ENCODE results near the gene ZBTB49. TPM values are rescaled to one million over a fixed set of nuclear protein-coding genes. Genes with fewer than 3 reads are reported as not detected.
A peak's percentile ranks its signal among the peaks of the same experiment; 100 is the strongest.

Gene ZBTB49
- total and polyA plus RNA-seq, 2 of the 4 experiments (the other 2 are of a cell fraction) = 3.2 to 4.8 TPM

- Histone ChIP-seq H3K4me2 (ENCODE audit: low read depth, low read length) (no peak overlapping the region), H4K8ac (ENCODE audit: low read depth in 2 of 2, low read length in 2 of 2) (no peak overlapping the region), H2AFZ (replicated peaks; ENCODE audit: low read length, poor library complexity) (peak overlapping the region; percentile 87), H2BK20ac (ENCODE audit: low read depth, low read length) (no peak overlapping the region), H3K4me1 (ENCODE audit: control insufficient read depth, insufficient read depth, low read length) (peaks cover 5% of the 10 kb centered on the region; the same call in 1 of the 2 replicates), H3K18ac (ENCODE audit: low read depth, low read length) (no peak overlapping the region), H3K79me1 (ENCODE audit: low read depth in 1 of 2, low read length in 2 of 2) (no peaks in the 10 kb centered on the region), H2BK15ac (ENCODE audit: low read depth, low read length) (no peak overlapping the region), H3K27me3 (ENCODE audit: control insufficient read depth, insufficient read depth, low read length) (no peaks in the 10 kb centered on the region; the same call in 1 of the 2 replicates), H2AK9ac (replicated peaks; ENCODE audit: low read depth, low read length, poor library complexity) (no peak overlapping the region), H3K23ac (ENCODE audit: low read depth, low read length) (no peak overlapping the region), H3K56ac (ENCODE audit: extremely low read depth, insufficient read depth, low read length) (no peak overlapping the region), H3K4ac (ENCODE audit: low read depth, low read length) (peak overlapping the region; percentile 22; the same call in 1 of the 2 replicates), H4K20me1 (ENCODE audit: insufficient read depth, low read length) (no peaks in the 10 kb centered on the region), H3K27ac (ENCODE audit: insufficient read depth, low read length) (no peak overlapping the region), H3K14ac (replicated peaks; ENCODE audit: low read depth, low read length) (no peak overlapping the region), H2BK5ac (ENCODE audit: low read depth, low read length, poor library complexity, severe bottlenecking) (no peak overlapping the region), H3K9me3 (ENCODE audit: control insufficient read depth, insufficient read depth, low read length) (no peaks in the 10 kb centered on the region), H3K4me3 (ENCODE audit: insufficient read depth, low read depth, low read length) (no peak overlapping the region), H2AK5ac (ENCODE audit: low read depth, low read length) (no peak overlapping the region), H3K36me3 (ENCODE audit: control insufficient read depth, insufficient read depth, low read length) (no peaks in the 10 kb centered on the region), H2BK120ac (ENCODE audit: low read depth, low read length) (no peak overlapping the region), H4K5ac (ENCODE audit: low read depth, low read length) (no peak overlapping the region), H4K91ac (ENCODE audit: insufficient read depth, low read depth, low read length) (no peak overlapping the region), H3K9ac (ENCODE audit: low read depth, low read length) (no peak overlapping the region), H3K9me1 (ENCODE audit: insufficient read depth, low read length) (0 out of 2 replicates have a peak, but pooled peaks cover 9% of the 10 kb centered on the region)
- ATAC-seq (ENCODE audit: low read depth) = peak; percentile 55
- DNase-seq = no peak
- peak; percentile 31; the same call in 1 of the 2 replicates for TF ChIP-seq CTCF (conservative IDR thresholded peaks at IDR 0.05; ENCODE audit: low read depth, low read length)
- TF ChIP-seq POLR2A (IDR thresholded peaks at IDR 0.05; ENCODE audit: low read depth, low read length) = no peak
- CTCF ChIA-PET = interaction anchor here (0.7 to 1.0 kb wide), 2 partner anchors 69 to 795 kb away, joined by 3 read pairs; no protein-coding TSS in a partner anchor
- in situ Hi-C loops (cut with MboI; ENCODE audit: low sequenced_read_pairs) (no loop called here), dilution Hi-C loops (cut with HindIII; ENCODE audit: low sequenced_read_pairs, unreplicated experiment) (no loop called here), intact Hi-C loops (cut with micrococcal nuclease) (no loop called here)
- 57% methylated on average over 12 of the region's 22 CpGs; no CpG with 5 or more reads in 1 of the 2 experiments for WGBS, 2 experiments (ENCODE audit: extremely low coverage in 2 of 2, insufficient read length in 1 of 2)
- no TSS peak for BruUV-seq (replicated peaks)
- POLR2A ChIA-PET (ENCODE audit: unreplicated experiment) = no interaction called here
These were observed 37.6 kb downstream of the ZBTB49 start for GRCh38 chr4:4327652-4328121.

All from IMR-90 (cell line).